Astrocyte (in vitro differentiated cells and primary cell): ENCODE data around the gene TMEM178B.

ENCODE experiments used
- CTCF ChIP-seq: IDR thresholded peaks from 2 replicates; pipeline ENCODE4 v1.5.1; 2011; ENCODE audit warnings: low read depth, mild to moderate bottlenecking, inconsistent platforms, low read length, moderate library complexity; ENCODE audit not compliant: insufficient read depth
- EZH2 ChIP-seq: IDR thresholded peaks from 2 replicates; pipeline ENCODE4 v1.6.1; 2012; ENCODE audit warnings: mild to moderate bottlenecking, low read length, inconsistent platforms; ENCODE audit not compliant: insufficient read depth

DNA sequence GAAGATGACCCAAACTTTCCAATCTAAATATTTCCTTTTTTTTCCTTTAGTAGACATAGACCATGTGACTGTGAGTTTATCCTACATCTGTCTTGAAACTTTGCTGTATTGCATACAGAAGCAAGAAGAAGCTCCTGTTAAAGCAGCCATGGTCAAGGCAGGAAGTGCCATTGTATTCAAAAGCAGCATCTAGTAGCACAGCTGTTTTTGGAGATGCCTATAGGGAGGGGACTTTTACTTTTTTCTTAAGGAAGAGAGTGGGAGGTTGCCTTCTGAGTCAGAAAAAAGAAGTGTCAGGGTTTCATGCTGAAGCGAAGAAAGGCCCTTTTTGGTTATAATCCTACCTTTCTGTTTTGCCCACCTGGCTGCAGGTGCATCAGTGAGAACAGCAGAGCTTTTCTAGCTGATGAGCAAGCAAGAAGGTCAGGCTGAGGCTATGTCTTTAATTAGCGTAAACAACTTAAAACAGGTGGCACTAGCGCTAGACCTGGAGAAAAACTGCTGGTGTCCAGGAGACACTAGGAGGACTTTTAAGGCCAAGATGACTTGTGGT, 243.2 kb downstream of the TMEM178B start:
- TF ChIP-seq CTCF: no peak
- no peak for TF ChIP-seq EZH2
